Pancreas (tissue), 10 donors: ENCODE results near the gene LIMCH1. TPM values are rescaled to one million over a fixed set of nuclear protein-coding genes. Genes with fewer than 3 reads are reported as not detected.

Source experiments
- ATAC-seq, 4 donors: fragments of 200-7000 bp; cut with Tn5 transposase; one replicate each; pipeline versions ENCODE4 v1.8.0 to v1.9.1; 2020; ENCODE audit warnings: mild to moderate bottlenecking in 4 of 4, moderate library complexity in 4 of 4
- DNase-seq, 6 donors: peaks; one replicate each; pipeline ENCODE4 v3.0.0-alpha.2; 2020
- FAIRE-seq: peaks from 2 replicates; lab custom pipeline; 2012; peaks lifted over from hg19 to GRCh38; lab: Jason Lieb, UNC
- H3K27ac ChIP-seq, 4 donors: fragments of 200-600 bp; sonication (generic); 1 replicate in 3 of 4; 2 replicates in 1 of 4; pipeline versions ENCODE4 v1.5.0 to v1.8.0; 2020
- H3K27me3 ChIP-seq, 4 donors: fragments of 200-600 bp; one replicate each; pipeline ENCODE4 v1.8.0; 2021
- H3K36me3 ChIP-seq, 3 donors: fragments of 200-600 bp; sonication (generic) in 1 of 3; one replicate each; pipeline versions ENCODE4 v1.5.0 to v1.8.0; 2020 to 2021
- H3K4me1 ChIP-seq, 3 donors: fragments of 200-600 bp; one replicate each; pipeline ENCODE4 v1.8.0; 2021
- H3K4me3 ChIP-seq, 4 donors: fragments of 200-600 bp; sonication (generic) in 2 of 4; one replicate each; pipeline versions ENCODE4 v1.5.0 to v1.8.0; 2020 to 2021
- H3K9me3 ChIP-seq, 4 donors: fragments of 200-600 bp; one replicate each; pipeline ENCODE4 v1.8.0; 2021
- WGBS, 2 donors: extraction: QIAGEN DNeasy Blood & Tissue Kit; methylation state at CpG; one replicate each; pipeline ENCODE4 v1.1.7; 2013; 5-methylcytosine and 5-hydroxymethylcytosine counted together
- intact Hi-C, 3 donors: fragments of 100-400 bp; cut with DNase I; formaldehyde crosslinking; loops; one replicate each; pipeline versions ENCODE4 v1.11.1 to v1.14.2; 2022
- polyA plus RNA-seq, 2 donors: library from polyadenylated mRNA; stranded (reverse); fragments of 200-250 nt; gene quantifications; one replicate each; pipeline ENCODE4 v1.2.3, GENCODE V29; 2013
- total RNA-seq, 6 donors: library from RNA; stranded (reverse); fragmentation: NEBNext Ultra II Directional in 4 of 6; extraction: Animal tissue kit (Norgen Biotek cat#: 25700) in 4 of 6; gene quantifications; one replicate each; pipeline versions ENCODE4 v1.2.1 to v1.2.4, GENCODE V29; 2021 to 2023
- TF ChIP-seq, protein P1 (sequence below), 4 donors: fragments of 200-600 bp; sonication (generic) in 3 of 4; IDR thresholded peaks; one replicate each; pipeline versions ENCODE4 v1.5.0 to v1.8.0; 2021; ENCODE audit warnings: antibody characterized with exemption in 4 of 4
- donor health status: healthy with polysubstance abuse.
- donor health status: DM: no; HTN: no; CAD: no; lungs with moderate emphysema.
- donor health status: DM: no; HTN: no; CAD: no.
- donor health status: control.
- donor health status: control.
- donor health status: Bipolar disorder and iron deficiency.
- donor health status: DM: yes; HTN: yes; CAD: no.
- donor health status: DM: no; HTN: no; CAD: no.
- donor health status: DM: no; HTN: no; CAD: no.
- donor health status: DM: yes; HTN: yes; CAD: no.

Gene LIMCH1
- total and polyA plus RNA-seq, 8 donors, result 5.5 to 20.7 (median 11.0) TPM

- no peak for ATAC-seq
- Histone ChIP-seq H3K4me3 (no peak overlapping the region), H3K4me1 (no peaks in the 10 kb centered on the region), H3K27ac (no peak overlapping the region), H3K27me3 (no peaks in the 10 kb centered on the region), H3K9me3 (no peaks in the 10 kb centered on the region), H3K36me3 (no peaks in the 10 kb centered on the region)
- WGBS, 2 donors, result 88% methylated on average over 1 of the region's 1 CpG
- intact Hi-C loops, result no loop called here
- TF ChIP-seq, protein P1, sequence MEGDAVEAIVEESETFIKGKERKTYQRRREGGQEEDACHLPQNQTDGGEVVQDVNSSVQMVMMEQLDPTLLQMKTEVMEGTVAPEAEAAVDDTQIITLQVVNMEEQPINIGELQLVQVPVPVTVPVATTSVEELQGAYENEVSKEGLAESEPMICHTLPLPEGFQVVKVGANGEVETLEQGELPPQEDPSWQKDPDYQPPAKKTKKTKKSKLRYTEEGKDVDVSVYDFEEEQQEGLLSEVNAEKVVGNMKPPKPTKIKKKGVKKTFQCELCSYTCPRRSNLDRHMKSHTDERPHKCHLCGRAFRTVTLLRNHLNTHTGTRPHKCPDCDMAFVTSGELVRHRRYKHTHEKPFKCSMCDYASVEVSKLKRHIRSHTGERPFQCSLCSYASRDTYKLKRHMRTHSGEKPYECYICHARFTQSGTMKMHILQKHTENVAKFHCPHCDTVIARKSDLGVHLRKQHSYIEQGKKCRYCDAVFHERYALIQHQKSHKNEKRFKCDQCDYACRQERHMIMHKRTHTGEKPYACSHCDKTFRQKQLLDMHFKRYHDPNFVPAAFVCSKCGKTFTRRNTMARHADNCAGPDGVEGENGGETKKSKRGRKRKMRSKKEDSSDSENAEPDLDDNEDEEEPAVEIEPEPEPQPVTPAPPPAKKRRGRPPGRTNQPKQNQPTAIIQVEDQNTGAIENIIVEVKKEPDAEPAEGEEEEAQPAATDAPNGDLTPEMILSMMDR (IDR thresholded peaks at IDR 0.05), result no peak
- FAIRE-seq, result no peak
- no peak for DNase-seq
Observed at GRCh38 chr4:41556526-41556925, 18.6 kb downstream of the LIMCH1 start.

GRCh38 chr4:41559940-41560516 lies 22.1 kb downstream of the LIMCH1 start:
- TF ChIP-seq, protein P1 (IDR thresholded peaks at IDR 0.05), result no peak
- intact Hi-C loops, result no loop called here
- FAIRE-seq, result no peak
- no peak for ATAC-seq
- Histone ChIP-seq H3K4me3 (no peak overlapping the region), H3K4me1 (no peaks in the 10 kb centered on the region), H3K27ac (no peak overlapping the region), H3K27me3 (no peaks in the 10 kb centered on the region), H3K36me3 (no peaks in the 10 kb centered on the region), H3K9me3 (no peaks in the 10 kb centered on the region)
- no peak for DNase-seq
- WGBS, 2 donors, result 69 to 81% methylated on average over 2 of the region's 2 CpGs

GRCh38 chr4:41561244-41561643 lies 23.3 kb downstream of the LIMCH1 start:
- ATAC-seq (no peak), FAIRE-seq (no peak), DNase-seq (no peak)
- intact Hi-C loops, result no loop called here
- H3K27ac ChIP-seq, result no peak overlapping the region
- TF ChIP-seq, protein P1 (IDR thresholded peaks at IDR 0.05), result no peak
- 81 to 88% methylated on average over 3 of the region's 3 CpGs for WGBS, 2 donors
- H3K27me3 ChIP-seq, result no peaks in the 10 kb centered on the region
- H3K36me3 ChIP-seq, result no peaks in the 10 kb centered on the region
- H3K9me3 ChIP-seq, result no peaks in the 10 kb centered on the region
- H3K4me1 ChIP-seq, result no peaks in the 10 kb centered on the region
- no peak overlapping the region for H3K4me3 ChIP-seq

- FAIRE-seq (no peak), DNase-seq (no peak), ATAC-seq (no peak)
- intact Hi-C loops, result no loop called here
- Histone ChIP-seq H3K27me3 (no peaks in the 10 kb centered on the region), H3K36me3 (no peaks in the 10 kb centered on the region), H3K27ac (no peak overlapping the region), H3K9me3 (no peaks in the 10 kb centered on the region), H3K4me3 (no peak overlapping the region), H3K4me1 (no peaks in the 10 kb centered on the region)
- TF ChIP-seq, protein P1 (IDR thresholded peaks at IDR 0.05), result no peak
- 91 to 92% methylated on average over 2 of the region's 2 CpGs for WGBS, 2 donors
Observed at GRCh38 chr4:41567186-41567585, 29.2 kb downstream of the LIMCH1 start.

- WGBS, 2 donors, result 84 to 93% methylated on average over 5 of the region's 5 CpGs
- Histone ChIP-seq H3K27ac (no peak overlapping the region), H3K4me3 (no peak overlapping the region), H3K9me3 (no peaks in the 10 kb centered on the region), H3K36me3 (no peaks in the 10 kb centered on the region), H3K27me3 (no peaks in the 10 kb centered on the region), H3K4me1 (no peaks in the 10 kb centered on the region)
- intact Hi-C loops, result no loop called here
- no peak for FAIRE-seq
- no peak for DNase-seq
- ATAC-seq, result no peak
- TF ChIP-seq, protein P1 (IDR thresholded peaks at IDR 0.05), result no peak
Observed at GRCh38 chr4:41568363-41568762, 30.4 kb downstream of the LIMCH1 start.
